PC-9 (cell line): ENCODE data around the gene SPRED2.

Experiments
- EZH2 ChIP-seq: fragments of 200-600 bp; sonication (generic); IDR thresholded peaks from 2 replicates; pipeline ENCODE4 v1.8.0; 2017; ENCODE audit warnings: antibody characterized with exemption, low read depth
- TF ChIP-seq, protein P1 (sequence below): fragments of 200-600 bp; sonication (generic); conservative IDR thresholded peaks from 2 replicates; pipeline ENCODE4 v1.6.1; 2017; ENCODE audit warnings: mixed run types, antibody characterized with exemption, mild to moderate bottlenecking, moderate library complexity

- TF ChIP-seq, protein P1, sequence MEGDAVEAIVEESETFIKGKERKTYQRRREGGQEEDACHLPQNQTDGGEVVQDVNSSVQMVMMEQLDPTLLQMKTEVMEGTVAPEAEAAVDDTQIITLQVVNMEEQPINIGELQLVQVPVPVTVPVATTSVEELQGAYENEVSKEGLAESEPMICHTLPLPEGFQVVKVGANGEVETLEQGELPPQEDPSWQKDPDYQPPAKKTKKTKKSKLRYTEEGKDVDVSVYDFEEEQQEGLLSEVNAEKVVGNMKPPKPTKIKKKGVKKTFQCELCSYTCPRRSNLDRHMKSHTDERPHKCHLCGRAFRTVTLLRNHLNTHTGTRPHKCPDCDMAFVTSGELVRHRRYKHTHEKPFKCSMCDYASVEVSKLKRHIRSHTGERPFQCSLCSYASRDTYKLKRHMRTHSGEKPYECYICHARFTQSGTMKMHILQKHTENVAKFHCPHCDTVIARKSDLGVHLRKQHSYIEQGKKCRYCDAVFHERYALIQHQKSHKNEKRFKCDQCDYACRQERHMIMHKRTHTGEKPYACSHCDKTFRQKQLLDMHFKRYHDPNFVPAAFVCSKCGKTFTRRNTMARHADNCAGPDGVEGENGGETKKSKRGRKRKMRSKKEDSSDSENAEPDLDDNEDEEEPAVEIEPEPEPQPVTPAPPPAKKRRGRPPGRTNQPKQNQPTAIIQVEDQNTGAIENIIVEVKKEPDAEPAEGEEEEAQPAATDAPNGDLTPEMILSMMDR: no peak
- no peak for TF ChIP-seq EZH2
Observed at GRCh38 chr2:65300761-65301711, 131.4 kb downstream of the SPRED2 start.
